Fibroblast of lung (primary cell): Measurements from ENCODE around the gene GMCL2.

Source experiments
- EZH2 ChIP-seq: IDR thresholded peaks from 2 replicates; pipeline ENCODE4 v1.5.1; 2012; ENCODE audit warnings: low read length, control low read depth, mild to moderate bottlenecking; ENCODE audit errors: missing control alignments
- TF ChIP-seq, protein P1 (sequence below), 2 donors: IDR thresholded peaks in 1 of 2; conservative IDR thresholded peaks in 1 of 2; 1 replicate in 1 of 2; 2 replicates in 1 of 2; pipeline ENCODE4 v1.5.1; 2011 to 2012; ENCODE audit warnings: low read length in 2 of 2, control low read depth in 1 of 2, inconsistent platforms in 1 of 2, low read depth in 1 of 2, mild to moderate bottlenecking in 1 of 2

- TF ChIP-seq, protein P1, sequence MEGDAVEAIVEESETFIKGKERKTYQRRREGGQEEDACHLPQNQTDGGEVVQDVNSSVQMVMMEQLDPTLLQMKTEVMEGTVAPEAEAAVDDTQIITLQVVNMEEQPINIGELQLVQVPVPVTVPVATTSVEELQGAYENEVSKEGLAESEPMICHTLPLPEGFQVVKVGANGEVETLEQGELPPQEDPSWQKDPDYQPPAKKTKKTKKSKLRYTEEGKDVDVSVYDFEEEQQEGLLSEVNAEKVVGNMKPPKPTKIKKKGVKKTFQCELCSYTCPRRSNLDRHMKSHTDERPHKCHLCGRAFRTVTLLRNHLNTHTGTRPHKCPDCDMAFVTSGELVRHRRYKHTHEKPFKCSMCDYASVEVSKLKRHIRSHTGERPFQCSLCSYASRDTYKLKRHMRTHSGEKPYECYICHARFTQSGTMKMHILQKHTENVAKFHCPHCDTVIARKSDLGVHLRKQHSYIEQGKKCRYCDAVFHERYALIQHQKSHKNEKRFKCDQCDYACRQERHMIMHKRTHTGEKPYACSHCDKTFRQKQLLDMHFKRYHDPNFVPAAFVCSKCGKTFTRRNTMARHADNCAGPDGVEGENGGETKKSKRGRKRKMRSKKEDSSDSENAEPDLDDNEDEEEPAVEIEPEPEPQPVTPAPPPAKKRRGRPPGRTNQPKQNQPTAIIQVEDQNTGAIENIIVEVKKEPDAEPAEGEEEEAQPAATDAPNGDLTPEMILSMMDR (conservative IDR thresholded peaks at IDR 0.05 in 1 of 2, IDR thresholded peaks at IDR 0.05 in 1 of 2; ENCODE audit: low read depth in 1 of 2, low read length in 2 of 2) = no peak
- no peak for TF ChIP-seq EZH2
Measured at GRCh38 chr5:178153530-178154340, 33.4 kb downstream of the GMCL2 start, which contains the start of gene NHP2.
